ENCODE measurements around the gene PACS2. TPM values are rescaled to one million over a fixed set of nuclear protein-coding genes. Genes with fewer than 3 reads are reported as not detected.

The PACS2 gene
- total and polyA plus RNA-seq, 4 donors = 37.9 to 87.2 (median 71.0) TPM

GRCh38 chr14:105423488-105424195 lies 109.1 kb downstream of the PACS2 start:
- Histone ChIP-seq H3K9me3 (ENCODE audit: control insufficient read depth in 4 of 4, insufficient read depth in 3 of 4, low read length in 3 of 4) (peaks cover 0 to 3% (median 0%) of the 10 kb centered on the region in 4 donors), H3K27ac (ENCODE audit: low read depth in 1 of 2, low read length in 1 of 2) (no peak overlapping the region), H3K9ac (ENCODE audit: insufficient read depth in 1 of 2, low read length in 2 of 2) (no peak overlapping the region), H3K4me3 (no peak overlapping the region), H3K27me3 (ENCODE audit: control insufficient read depth in 3 of 3, insufficient read depth in 3 of 3, low read length in 2 of 3) (no peaks in the 10 kb centered on the region), H3K4me1 (ENCODE audit: control insufficient read depth in 5 of 5, insufficient read depth in 5 of 5, low read length in 5 of 5) (peaks cover 0 to 30% (median 3%) of the 10 kb centered on the region in 5 donors), H3K36me3 (ENCODE audit: control insufficient read depth in 4 of 4, insufficient read depth in 4 of 4, low read length in 4 of 4) (peaks cover 0 to 19% (median 6%) of the 10 kb centered on the region in 4 donors)
- WGBS, 2 donors = 95% methylated on average over 21 of the region's 21 CpGs
- ATAC-seq (ENCODE audit: insufficient read depth, low FRiP score) = no peak
- TF ChIP-seq, protein P1, sequence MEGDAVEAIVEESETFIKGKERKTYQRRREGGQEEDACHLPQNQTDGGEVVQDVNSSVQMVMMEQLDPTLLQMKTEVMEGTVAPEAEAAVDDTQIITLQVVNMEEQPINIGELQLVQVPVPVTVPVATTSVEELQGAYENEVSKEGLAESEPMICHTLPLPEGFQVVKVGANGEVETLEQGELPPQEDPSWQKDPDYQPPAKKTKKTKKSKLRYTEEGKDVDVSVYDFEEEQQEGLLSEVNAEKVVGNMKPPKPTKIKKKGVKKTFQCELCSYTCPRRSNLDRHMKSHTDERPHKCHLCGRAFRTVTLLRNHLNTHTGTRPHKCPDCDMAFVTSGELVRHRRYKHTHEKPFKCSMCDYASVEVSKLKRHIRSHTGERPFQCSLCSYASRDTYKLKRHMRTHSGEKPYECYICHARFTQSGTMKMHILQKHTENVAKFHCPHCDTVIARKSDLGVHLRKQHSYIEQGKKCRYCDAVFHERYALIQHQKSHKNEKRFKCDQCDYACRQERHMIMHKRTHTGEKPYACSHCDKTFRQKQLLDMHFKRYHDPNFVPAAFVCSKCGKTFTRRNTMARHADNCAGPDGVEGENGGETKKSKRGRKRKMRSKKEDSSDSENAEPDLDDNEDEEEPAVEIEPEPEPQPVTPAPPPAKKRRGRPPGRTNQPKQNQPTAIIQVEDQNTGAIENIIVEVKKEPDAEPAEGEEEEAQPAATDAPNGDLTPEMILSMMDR (IDR thresholded peaks at IDR 0.05; ENCODE audit: control extremely low read depth, extremely low read depth) = no peak
- DNase-seq = no peak

DNA sequence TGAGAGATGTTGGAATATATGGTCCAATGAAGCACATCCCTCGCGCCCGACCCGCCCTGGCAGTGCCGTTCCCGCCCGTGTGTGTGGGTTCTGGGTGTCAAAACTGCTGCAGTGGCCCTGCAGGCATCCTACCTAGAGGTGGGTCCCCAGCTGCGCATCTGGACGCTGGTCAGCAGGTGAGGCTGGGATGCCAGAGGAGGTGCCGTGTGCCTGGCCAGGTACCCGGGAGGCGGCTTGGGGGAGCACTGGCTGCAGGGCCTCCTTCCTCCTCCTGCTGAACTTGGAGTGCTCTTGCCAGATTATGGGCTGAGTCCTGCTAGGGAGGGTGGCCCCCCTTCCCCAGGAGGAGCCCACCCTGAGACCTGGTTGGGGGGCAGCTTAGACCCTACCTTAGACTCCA lies 110.3 kb downstream of the PACS2 start:
- no peak for ATAC-seq (ENCODE audit: insufficient read depth, low FRiP score)
- Histone ChIP-seq H3K36me3 (ENCODE audit: control insufficient read depth in 4 of 4, insufficient read depth in 4 of 4, low read length in 4 of 4) (peaks cover 0 to 19% (median 6%) of the 10 kb centered on the region in 4 donors), H3K9me3 (ENCODE audit: control insufficient read depth in 4 of 4, insufficient read depth in 3 of 4, low read length in 3 of 4) (peaks cover 0 to 3% (median 0%) of the 10 kb centered on the region in 4 donors), H3K9ac (ENCODE audit: insufficient read depth in 1 of 2, low read length in 2 of 2) (no peak overlapping the region), H3K4me1 (ENCODE audit: control insufficient read depth in 5 of 5, insufficient read depth in 5 of 5, low read length in 5 of 5) (peaks cover 0 to 22% (median 0%) of the 10 kb centered on the region in 5 donors), H3K27me3 (ENCODE audit: control insufficient read depth in 3 of 3, insufficient read depth in 3 of 3, low read length in 2 of 3) (no peaks in the 10 kb centered on the region), H3K27ac (ENCODE audit: low read depth in 1 of 2, low read length in 1 of 2) (no peak overlapping the region), H3K4me3 (no peak overlapping the region)
- DNase-seq = no peak
- WGBS, 2 donors = 96 to 97% methylated on average over 12 of the region's 12 CpGs
- TF ChIP-seq, protein P1 (IDR thresholded peaks at IDR 0.05; ENCODE audit: control extremely low read depth, extremely low read depth) = no peak

DNA sequence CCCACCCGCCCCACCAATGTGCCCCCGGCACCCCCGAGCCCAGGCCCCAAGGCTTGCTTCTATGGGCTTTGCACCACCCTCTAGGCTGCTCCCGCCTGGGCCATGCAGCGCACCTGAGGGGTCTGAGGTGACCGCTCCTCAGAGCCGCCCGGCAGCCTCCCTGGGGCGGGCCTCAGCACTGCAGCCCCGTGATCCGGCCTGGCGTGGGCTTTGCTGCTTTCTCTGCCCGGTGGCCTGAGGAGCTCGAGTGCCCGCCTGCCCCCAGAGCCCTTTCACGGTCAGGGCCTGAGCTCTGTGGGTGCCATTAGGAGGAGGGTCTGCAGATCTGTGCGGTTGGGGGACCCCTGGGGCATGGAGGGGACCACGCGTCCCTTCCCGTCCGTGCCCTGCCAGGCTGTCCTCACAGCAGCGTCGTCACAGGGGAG lies 111.3 kb downstream of the PACS2 start:
- no peak for DNase-seq
- Histone ChIP-seq H3K27ac (ENCODE audit: low read depth in 1 of 2, low read length in 1 of 2) (no peak overlapping the region), H3K4me3 (no peak overlapping the region), H3K4me1 (ENCODE audit: control insufficient read depth in 5 of 5, insufficient read depth in 5 of 5, low read length in 5 of 5) (peaks cover 0 to 17% (median 0%) of the 10 kb centered on the region in 5 donors), H3K9ac (ENCODE audit: insufficient read depth in 1 of 2, low read length in 2 of 2) (no peak overlapping the region), H3K27me3 (ENCODE audit: control insufficient read depth in 3 of 3, insufficient read depth in 3 of 3, low read length in 2 of 3) (no peaks in the 10 kb centered on the region), H3K9me3 (ENCODE audit: control insufficient read depth in 4 of 4, insufficient read depth in 3 of 4, low read length in 3 of 4) (peaks cover 0 to 3% (median 0%) of the 10 kb centered on the region in 4 donors), H3K36me3 (ENCODE audit: control insufficient read depth in 4 of 4, insufficient read depth in 4 of 4, low read length in 4 of 4) (peaks cover 0 to 19% (median 6%) of the 10 kb centered on the region in 4 donors)
- ATAC-seq (ENCODE audit: insufficient read depth, low FRiP score) = no peak
- WGBS, 2 donors = 94% methylated on average over 23 of the region's 23 CpGs
- TF ChIP-seq, protein P1 (IDR thresholded peaks at IDR 0.05; ENCODE audit: control extremely low read depth, extremely low read depth) = no peak
